Activated naive CD4-positive, alpha-beta T cell treated with anti-CD3 and anti-CD28 coated beads, Interleukin-2, amount 50 U/mL, for 24 hours (primary cell): Measurements from ENCODE around the gene NDC80.
"Not testable (repeated sequence)": the region's sequence is repeated elsewhere in the genome, so short reads cannot be mapped to it uniquely, and the experiment has no call there.

Source experiments
- H3K27ac Mint-ChIP-seq: one replicate; pipeline ENCODE4 v1.8.0; 2021; ENCODE audit warnings: mild to moderate bottlenecking, mixed read lengths
- H3K27me3 Mint-ChIP-seq: one replicate; pipeline ENCODE4 v1.8.0; 2021; ENCODE audit warnings: mixed read lengths
- H3K36me3 Mint-ChIP-seq: one replicate; pipeline ENCODE4 v1.8.0; 2021; ENCODE audit warnings: mixed read lengths
- H3K4me1 Mint-ChIP-seq: one replicate; pipeline ENCODE4 v1.8.0; 2021; ENCODE audit warnings: mixed read lengths
- H3K4me3 Mint-ChIP-seq: one replicate; pipeline ENCODE4 v1.8.0; 2021; ENCODE audit warnings: mild to moderate bottlenecking, mixed read lengths
- H3K9me3 Mint-ChIP-seq: one replicate; pipeline ENCODE4 v1.8.0; 2021; ENCODE audit warnings: mixed read lengths

The NDC80 gene

GRCh38 chr18:2571200-2572170 lies at the start of gene NDC80, which contains the start of gene METTL4:
Gene NDC80 (plus strand): TSS chr18:2571557. CDS start chr18:2572986, 1,429 bp downstream.
Gene METTL4 (minus strand): TSS chr18:2571505. CDS start chr18:2567216, 4,289 bp downstream.
- Mint-ChIP-seq H3K27me3 (no peaks in the 10 kb centered on the region), H3K9me3 (no peaks in the 10 kb centered on the region), H3K4me1 (peaks cover 59% of the 10 kb centered on the region), H3K36me3 (peaks cover 15% of the 10 kb centered on the region), H3K4me3 (peak within 1 kb of the TSS; percentile 100), H3K27ac (peak within 1 kb of the TSS; percentile 100)

GRCh38 chr18:2522112-2522511 lies 49.2 kb upstream of the NDC80 start:
- Mint-ChIP-seq H3K27me3 (no peaks in the 10 kb centered on the region), H3K4me1 (no peaks in the 10 kb centered on the region), H3K27ac (no peak overlapping the region), H3K9me3 (no peaks in the 10 kb centered on the region), H3K36me3 (peaks cover 4% of the 10 kb centered on the region), H3K4me3 (no peak overlapping the region)

GRCh38 chr18:2524794-2525198 lies 46.6 kb upstream of the NDC80 start:
- H3K9me3 Mint-ChIP-seq, H3K4me3 Mint-ChIP-seq, H3K36me3 Mint-ChIP-seq, H3K27me3 Mint-ChIP-seq, H3K27ac Mint-ChIP-seq, H3K4me1 Mint-ChIP-seq: not testable (repeated sequence)

- Mint-ChIP-seq H3K27me3 (no peaks in the 10 kb centered on the region), H3K4me3 (no peak overlapping the region), H3K9me3 (no peaks in the 10 kb centered on the region), H3K36me3 (peaks cover 5% of the 10 kb centered on the region), H3K4me1 (no peaks in the 10 kb centered on the region), H3K27ac (no peak overlapping the region)
Observed at GRCh38 chr18:2526329-2526728, 45.0 kb upstream of the NDC80 start.

- Mint-ChIP-seq H3K4me1 (no peaks in the 10 kb centered on the region), H3K27ac (no peak overlapping the region), H3K9me3 (no peaks in the 10 kb centered on the region), H3K36me3 (peaks cover 21% of the 10 kb centered on the region), H3K27me3 (no peaks in the 10 kb centered on the region), H3K4me3 (no peak overlapping the region)
Observed at GRCh38 chr18:2529154-2529553, 42.2 kb upstream of the NDC80 start.

- H3K4me3 Mint-ChIP-seq: no peak overlapping the region
Observed at GRCh38 chr18:2531751-2532150, 39.6 kb upstream of the NDC80 start.

GRCh38 chr18:2532797-2533196 lies 38.6 kb upstream of the NDC80 start:
- no peaks in the 10 kb centered on the region for H3K9me3 Mint-ChIP-seq
- no peaks in the 10 kb centered on the region for H3K4me1 Mint-ChIP-seq
- no peak overlapping the region for H3K27ac Mint-ChIP-seq
- no peaks in the 10 kb centered on the region for H3K27me3 Mint-ChIP-seq
- no peak overlapping the region for H3K4me3 Mint-ChIP-seq
- H3K36me3 Mint-ChIP-seq: peaks cover 34% of the 10 kb centered on the region

More at GRCh38 chr18:2531751-2532150, 39.6 kb upstream of the NDC80 start:
- no peaks in the 10 kb centered on the region for H3K4me1 Mint-ChIP-seq
- H3K27ac Mint-ChIP-seq: no peak overlapping the region
- no peaks in the 10 kb centered on the region for H3K9me3 Mint-ChIP-seq
- H3K27me3 Mint-ChIP-seq: no peaks in the 10 kb centered on the region
- H3K36me3 Mint-ChIP-seq: peaks cover 32% of the 10 kb centered on the region

- Mint-ChIP-seq H3K27ac (no peak overlapping the region), H3K9me3 (no peaks in the 10 kb centered on the region), H3K4me1 (no peaks in the 10 kb centered on the region), H3K27me3 (no peaks in the 10 kb centered on the region), H3K36me3 (peaks cover 35% of the 10 kb centered on the region), H3K4me3 (no peak overlapping the region)
Observed at GRCh38 chr18:2534906-2535305, 36.5 kb upstream of the NDC80 start.

GRCh38 chr18:2535419-2535910 lies 35.9 kb upstream of the NDC80 start:
- no peaks in the 10 kb centered on the region for H3K4me1 Mint-ChIP-seq
- H3K4me3 Mint-ChIP-seq: no peak overlapping the region
- H3K36me3 Mint-ChIP-seq: peaks cover 36% of the 10 kb centered on the region
- H3K9me3 Mint-ChIP-seq: no peaks in the 10 kb centered on the region
- no peaks in the 10 kb centered on the region for H3K27me3 Mint-ChIP-seq
- H3K27ac Mint-ChIP-seq: no peak overlapping the region

- H3K4me1 Mint-ChIP-seq: no peaks in the 10 kb centered on the region
- H3K9me3 Mint-ChIP-seq: no peaks in the 10 kb centered on the region
- H3K27ac Mint-ChIP-seq: no peak overlapping the region
- H3K36me3 Mint-ChIP-seq: peaks cover 31% of the 10 kb centered on the region
- no peaks in the 10 kb centered on the region for H3K27me3 Mint-ChIP-seq
- H3K4me3 Mint-ChIP-seq: no peak overlapping the region
Observed at GRCh38 chr18:2536063-2536462, 35.3 kb upstream of the NDC80 start.

GRCh38 chr18:2536493-2536892 lies 34.9 kb upstream of the NDC80 start:
- Mint-ChIP-seq H3K4me1 (no peaks in the 10 kb centered on the region), H3K36me3 (peaks cover 31% of the 10 kb centered on the region), H3K27ac (no peak overlapping the region)

GRCh38 chr18:2537296-2537695 lies 34.1 kb upstream of the NDC80 start:
- H3K9me3 Mint-ChIP-seq: no peaks in the 10 kb centered on the region
- H3K4me3 Mint-ChIP-seq: no peak overlapping the region
- no peak overlapping the region for H3K27ac Mint-ChIP-seq
- H3K36me3 Mint-ChIP-seq: peaks cover 26% of the 10 kb centered on the region
- H3K4me1 Mint-ChIP-seq: no peaks in the 10 kb centered on the region
- H3K27me3 Mint-ChIP-seq: no peaks in the 10 kb centered on the region

More at GRCh38 chr18:2536493-2536892, 34.9 kb upstream of the NDC80 start:
- Mint-ChIP-seq H3K4me3 (no peak overlapping the region), H3K27me3 (no peaks in the 10 kb centered on the region), H3K9me3 (no peaks in the 10 kb centered on the region)

- peaks cover 20% of the 10 kb centered on the region for H3K36me3 Mint-ChIP-seq
Observed at GRCh38 chr18:2538236-2538635, 33.1 kb upstream of the NDC80 start.

GRCh38 chr18:2538844-2539243 lies 32.5 kb upstream of the NDC80 start:
- Mint-ChIP-seq H3K4me3 (no peak overlapping the region), H3K4me1 (no peaks in the 10 kb centered on the region), H3K36me3 (peaks cover 18% of the 10 kb centered on the region), H3K27ac (no peak overlapping the region), H3K27me3 (no peaks in the 10 kb centered on the region), H3K9me3 (no peaks in the 10 kb centered on the region)

More at GRCh38 chr18:2538236-2538635, 33.1 kb upstream of the NDC80 start:
- Mint-ChIP-seq H3K27me3 (no peaks in the 10 kb centered on the region), H3K4me1 (no peaks in the 10 kb centered on the region), H3K27ac (no peak overlapping the region), H3K4me3 (no peak overlapping the region), H3K9me3 (no peaks in the 10 kb centered on the region)

- Mint-ChIP-seq H3K36me3 (peaks cover 10% of the 10 kb centered on the region), H3K4me1 (no peaks in the 10 kb centered on the region), H3K9me3 (no peaks in the 10 kb centered on the region), H3K27me3 (no peaks in the 10 kb centered on the region), H3K4me3 (no peak overlapping the region), H3K27ac (no peak overlapping the region)
Observed at GRCh38 chr18:2540575-2540974, 30.8 kb upstream of the NDC80 start.

GRCh38 chr18:2541925-2542563 lies 29.3 kb upstream of the NDC80 start:
- not testable (repeated sequence) for H3K4me3 Mint-ChIP-seq, H3K36me3 Mint-ChIP-seq, H3K4me1 Mint-ChIP-seq, H3K9me3 Mint-ChIP-seq, H3K27me3 Mint-ChIP-seq, H3K27ac Mint-ChIP-seq
